Hepatocyte (in vitro differentiated cells): ENCODE measurements around the gene ADAP1.

Experiments
- CTCF ChIP-seq: fragments of 200-600 bp; sonication (generic); IDR thresholded peaks from 2 replicates; pipeline ENCODE4 v1.5.1; 2016; ENCODE audit warnings: antibody characterized with exemption, mild to moderate bottlenecking; ENCODE audit not compliant: poor library complexity
- EZH2 ChIP-seq: fragments of 200-600 bp; sonication (generic); IDR thresholded peaks from 2 replicates; pipeline ENCODE4 v1.6.1; 2016; ENCODE audit warnings: antibody characterized with exemption, mild to moderate bottlenecking, borderline replicate concordance

- TF ChIP-seq CTCF (no peak), EZH2 (no peak)
Observed at GRCh38 chr7:922334-923107, 32.0 kb downstream of the ADAP1 start.
